Stimulated activated CD8-positive, alpha-beta memory T cell treated with anti-CD3 and anti-CD28 coated beads, Interleukin-7, amount 100 ng/mL, for 24 hours (primary cell): ENCODE results near the gene RMRP.
"Not testable (repeated sequence)": the region's sequence is repeated elsewhere in the genome, so short reads cannot be mapped to it uniquely, and the experiment has no call there.

Experiments
- DNase-seq: peaks from one replicate; pipeline ENCODE4 v3.0.0-alpha.2; 2020; ENCODE audit warnings: low read depth

Gene RMRP

DNA sequence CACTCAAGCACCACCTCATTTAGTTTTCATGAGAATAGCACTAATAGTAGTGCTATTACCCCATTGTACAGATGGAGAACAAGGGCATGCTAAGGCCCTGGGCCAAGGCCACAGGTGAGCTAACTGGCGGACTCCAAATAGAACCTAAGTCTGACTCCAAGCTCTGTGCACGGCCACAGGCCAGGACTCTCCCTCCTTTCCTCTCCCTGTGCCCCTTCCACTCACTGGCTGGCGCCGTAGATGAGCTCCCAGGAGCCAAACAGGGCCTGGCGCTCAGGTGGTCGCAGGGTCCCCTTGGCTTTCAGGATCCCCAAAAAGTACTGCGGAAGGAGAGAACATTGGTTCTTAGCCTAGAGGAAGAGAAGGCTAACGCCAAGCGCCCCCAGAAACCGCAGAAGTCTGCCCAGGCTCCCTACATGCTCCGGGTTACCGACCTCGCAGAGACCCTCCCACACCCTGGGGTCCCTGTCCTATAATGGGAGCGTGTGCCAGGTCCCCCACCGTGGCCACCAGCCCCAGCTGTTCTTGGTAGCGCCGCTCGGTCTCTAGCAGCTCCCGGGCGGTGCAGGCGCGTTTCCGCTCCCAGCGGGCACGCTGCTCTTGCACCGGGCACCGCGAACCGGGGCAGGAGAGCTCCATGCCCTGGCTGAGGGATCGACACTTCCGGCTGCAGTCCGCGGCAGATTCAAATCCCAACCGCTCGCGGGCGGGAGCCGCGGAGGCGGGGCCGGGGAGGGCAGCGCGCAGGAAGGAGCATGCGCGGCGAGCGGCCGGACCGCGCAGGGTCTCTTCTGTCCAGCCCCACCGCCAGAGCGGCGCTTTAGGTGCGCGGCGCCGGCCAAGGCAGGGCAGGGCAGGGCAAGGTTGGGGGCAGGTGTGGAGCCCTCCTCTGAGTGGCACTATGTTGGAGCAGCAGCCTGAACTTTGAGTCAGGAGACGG is 7.0 kb upstream of the RMRP start, which contains the start of gene ARHGEF39:
Gene ARHGEF39 (minus strand): TSS at position 665 of the 940 bp plus-strand sequence. CDS start 26 bp downstream, at position 639.
- no peak for DNase-seq

DNA sequence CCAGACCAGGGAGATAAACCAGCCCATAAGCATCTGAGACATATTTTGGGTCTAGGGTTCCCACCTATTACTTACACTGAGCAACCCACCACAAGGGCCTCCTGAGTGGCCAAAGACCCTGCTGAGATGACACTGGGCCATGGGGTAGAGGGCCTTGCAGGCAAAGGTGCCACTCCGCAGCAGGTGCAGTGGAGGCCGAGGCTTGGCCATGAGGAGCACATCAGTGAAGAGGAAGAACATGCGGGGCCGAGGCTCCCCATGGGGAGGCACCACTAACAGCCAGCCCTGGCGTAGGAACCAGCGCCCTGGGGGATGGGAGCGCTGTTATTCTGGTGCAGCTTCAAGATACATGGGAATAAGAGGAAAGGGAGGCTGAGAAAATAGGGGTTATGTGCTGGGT is 4.6 kb upstream of the RMRP start:
- DNase-seq: no peak

DNA sequence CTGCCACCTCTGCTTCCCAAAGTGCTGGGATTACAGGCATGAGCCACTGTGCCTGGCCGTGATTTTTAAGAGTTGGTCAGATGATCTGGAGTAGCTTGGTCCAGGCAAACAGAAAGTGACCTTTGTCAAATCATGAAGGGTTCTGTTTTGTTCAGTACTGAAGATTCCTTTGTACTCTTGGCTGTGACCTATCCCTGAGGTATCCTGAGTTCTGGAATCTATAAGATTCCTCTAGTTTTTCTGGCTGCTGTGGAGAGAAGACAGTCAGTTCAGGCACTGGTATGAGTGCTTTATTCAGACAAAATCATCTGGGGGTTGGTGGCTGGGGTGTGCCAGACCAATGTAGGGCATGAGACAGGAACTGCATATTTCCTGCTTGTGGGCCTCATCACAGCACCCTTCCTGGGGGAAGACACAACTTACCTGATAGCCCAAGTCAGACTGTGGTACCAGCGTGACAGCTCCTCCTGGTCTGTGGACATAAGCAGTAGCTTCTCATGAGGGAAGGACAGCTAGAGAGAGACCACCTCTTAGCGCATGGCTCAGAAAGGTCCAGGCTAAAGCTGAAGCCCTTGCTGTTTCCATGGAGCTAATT is 4.0 kb upstream of the RMRP start:
- DNase-seq: no peak

DNA sequence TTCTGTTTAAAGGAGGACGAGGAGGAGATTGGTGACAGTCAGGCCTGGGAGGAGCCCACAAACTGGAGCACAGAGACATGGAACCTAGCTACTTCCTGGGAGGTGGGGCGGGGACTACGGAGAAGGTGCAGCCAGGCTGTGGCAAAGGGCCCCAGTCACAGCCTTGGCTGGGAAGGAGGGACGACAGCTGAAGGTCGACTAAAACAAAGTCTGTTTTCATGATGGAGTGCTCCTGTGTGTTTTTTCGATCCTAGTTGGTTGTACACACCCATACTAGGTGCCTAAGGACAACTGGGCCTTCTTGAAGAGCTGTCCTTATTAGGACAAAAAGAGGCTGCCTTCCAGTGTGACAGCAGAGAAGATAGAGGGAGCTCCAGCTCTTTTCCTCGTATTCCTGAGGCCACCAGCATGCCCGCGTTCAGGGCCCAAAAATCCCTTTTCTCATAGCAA is 3.2 kb upstream of the RMRP start:
- no peak for DNase-seq

DNA sequence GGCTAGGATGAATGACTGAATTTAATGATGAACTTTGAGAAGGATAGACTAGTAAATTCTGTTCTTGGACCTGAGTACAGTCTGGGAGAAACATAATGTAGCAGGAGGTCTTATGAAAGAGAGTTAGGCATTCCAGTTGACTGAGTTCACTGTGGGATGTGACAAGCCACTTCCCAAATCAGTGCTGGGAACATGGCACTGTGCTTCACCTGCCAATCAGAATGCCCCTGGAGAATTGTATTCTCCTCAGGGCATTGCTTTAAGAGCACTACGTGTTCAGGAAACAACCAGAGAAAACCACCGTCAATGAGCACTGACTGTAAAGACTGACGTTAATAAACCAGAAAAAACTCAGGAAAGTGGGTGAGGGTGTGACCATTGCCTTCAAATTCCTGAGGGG is 1.5 kb upstream of the RMRP start:
- DNase-seq: no peak

DNA sequence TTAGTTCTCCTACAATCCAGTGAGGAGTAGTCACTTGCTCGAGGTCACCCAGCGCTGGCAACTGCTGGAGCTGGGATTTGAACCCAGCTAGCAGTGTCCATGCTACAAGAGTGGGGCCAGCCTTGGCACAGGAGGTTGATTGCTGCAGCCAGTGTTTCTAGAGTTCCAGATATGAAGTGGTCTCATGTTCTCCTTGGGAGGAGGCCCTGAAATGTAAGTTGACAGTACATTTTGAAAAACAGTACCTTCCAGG is 1.1 kb upstream of the RMRP start:
- DNase-seq: no peak

DNA sequence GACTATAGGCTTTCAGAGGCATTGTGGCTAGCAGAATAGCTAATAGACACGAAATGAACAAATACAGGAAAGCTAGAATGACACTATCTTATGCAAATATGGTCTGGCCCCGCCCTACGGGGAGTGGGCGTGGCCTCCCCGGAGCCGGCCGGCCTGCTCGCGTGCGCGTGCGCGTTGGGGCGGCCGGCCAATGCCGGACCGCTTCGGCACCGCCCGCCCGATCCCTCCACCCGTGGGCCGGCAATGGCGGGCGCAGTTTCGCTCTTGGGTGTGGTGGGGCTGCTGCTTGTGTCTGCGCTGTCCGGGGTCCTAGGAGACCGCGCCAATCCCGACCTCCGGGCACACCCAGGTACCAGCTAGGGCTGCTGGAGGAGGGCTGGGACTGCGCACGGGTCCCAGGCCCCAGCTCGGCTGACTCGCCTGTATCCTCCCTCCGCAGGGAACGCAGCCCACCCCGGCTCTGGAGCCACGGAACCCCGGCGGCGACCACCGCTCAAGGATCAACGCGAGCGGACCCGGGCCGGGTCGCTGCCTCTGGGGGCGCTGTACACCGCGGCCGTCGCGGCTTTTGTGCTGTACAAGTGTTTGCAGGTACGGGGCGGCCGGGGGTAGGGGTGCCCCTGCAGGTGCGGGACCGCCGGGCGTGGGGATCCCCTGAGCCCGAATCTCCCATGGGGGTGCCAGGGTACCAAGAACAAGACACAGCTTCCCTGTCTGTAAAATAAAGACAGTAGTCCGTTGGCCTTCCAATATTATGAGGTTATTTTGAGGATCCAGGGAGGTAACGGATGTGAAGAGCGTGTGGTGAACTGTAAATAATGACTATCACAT is 533 bp upstream of the RMRP start, which contains the start of gene CCDC107:
Gene CCDC107 (plus strand): TSS at position 156 of the 831 bp plus-strand sequence. CDS start 88 bp downstream, at position 244.
- peak; percentile 61 for DNase-seq

DNA sequence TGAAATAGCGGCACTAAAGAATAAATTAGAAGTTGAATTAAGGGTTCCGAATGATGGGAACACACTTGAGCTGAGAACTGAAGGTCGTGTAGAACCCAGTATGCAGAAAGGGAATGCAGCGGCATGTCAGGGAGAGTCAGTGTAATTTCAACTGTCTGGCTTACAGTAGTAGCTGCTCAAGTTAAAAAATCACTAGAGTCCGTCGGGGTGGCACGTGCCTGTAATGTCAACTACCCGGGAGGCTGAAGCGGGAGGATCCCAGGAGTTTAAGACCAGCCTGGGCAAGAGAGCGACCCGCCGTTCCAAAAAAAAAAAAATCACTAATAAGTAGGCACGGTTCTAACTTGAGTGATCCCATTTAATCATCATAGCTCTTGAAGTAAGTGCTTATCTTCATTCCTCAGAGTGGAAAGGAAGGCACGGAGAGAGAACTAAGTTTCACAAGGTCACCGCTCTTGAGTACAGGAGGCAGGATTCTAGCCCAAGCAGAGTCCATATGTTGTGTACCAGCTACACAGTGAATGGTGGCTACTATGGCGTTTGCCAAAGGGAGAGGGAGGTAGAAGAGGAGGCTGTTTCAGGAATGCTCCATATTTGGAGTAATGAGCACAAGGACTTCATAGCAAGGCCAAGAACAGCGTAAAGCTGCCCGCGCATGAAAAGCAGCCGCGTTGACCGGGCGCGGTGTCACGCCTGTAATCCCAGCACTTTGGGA is 831 bp downstream of the RMRP start:
- no peak for DNase-seq

DNA sequence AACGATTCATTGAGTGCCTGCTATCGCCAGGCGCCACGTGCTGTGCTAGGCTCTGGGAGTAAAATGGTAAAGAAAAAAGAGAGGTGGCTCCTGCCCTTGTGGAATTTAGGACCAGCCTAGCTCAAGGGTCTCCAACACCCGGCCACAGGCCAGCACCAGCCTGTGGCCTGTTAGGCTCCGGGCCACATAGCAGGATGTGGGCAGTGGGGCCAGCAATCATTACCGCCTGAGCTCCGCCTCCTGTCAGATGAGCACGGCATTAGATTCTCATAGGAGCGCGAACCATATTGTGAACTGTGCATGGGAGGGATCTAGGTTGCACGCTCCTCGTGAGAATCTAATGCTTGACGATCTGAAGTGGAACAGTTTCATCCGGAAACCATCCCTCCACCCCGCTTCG is 1.5 kb downstream of the RMRP start:
- DNase-seq: no peak

DNA sequence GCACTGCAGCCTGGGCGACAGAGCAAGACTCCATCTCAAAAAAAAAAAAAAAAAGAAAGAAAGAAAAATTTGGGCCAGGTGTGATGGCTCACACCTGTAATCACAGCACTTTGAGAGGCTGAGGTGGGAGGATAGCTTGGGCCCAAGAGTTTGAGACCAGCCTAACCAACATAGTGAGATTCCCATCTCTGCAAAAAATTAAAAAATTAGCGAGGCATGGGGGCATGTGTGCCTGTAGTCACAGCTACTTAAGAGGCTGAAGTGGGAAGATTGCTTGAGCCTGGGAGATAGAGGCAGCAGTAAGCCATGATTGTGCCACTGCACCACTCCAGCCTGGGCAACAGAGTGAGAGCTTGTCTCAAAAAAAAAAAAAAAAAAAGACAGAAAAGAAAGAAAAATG is 4.2 kb downstream of the RMRP start:
- no peak for DNase-seq

DNA sequence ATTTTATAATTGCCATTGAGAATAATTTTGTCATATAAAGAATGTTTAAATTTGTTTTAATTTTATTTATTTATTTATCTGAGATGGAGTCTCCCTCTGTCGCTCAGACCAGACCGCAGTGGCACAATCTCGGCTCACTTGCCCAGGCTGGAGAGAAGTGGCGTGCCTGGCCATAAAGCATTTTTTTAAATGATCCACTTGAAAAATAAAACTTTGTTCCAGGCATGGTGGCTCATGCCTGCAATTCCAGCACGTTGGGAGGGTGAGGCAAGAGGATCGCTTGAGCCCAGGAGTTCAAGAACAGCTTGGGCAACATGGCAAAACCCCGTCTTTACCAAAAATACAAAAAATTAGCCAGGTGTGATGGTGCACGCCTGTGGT is 5.0 kb downstream of the RMRP start:
- DNase-seq: no peak

DNA sequence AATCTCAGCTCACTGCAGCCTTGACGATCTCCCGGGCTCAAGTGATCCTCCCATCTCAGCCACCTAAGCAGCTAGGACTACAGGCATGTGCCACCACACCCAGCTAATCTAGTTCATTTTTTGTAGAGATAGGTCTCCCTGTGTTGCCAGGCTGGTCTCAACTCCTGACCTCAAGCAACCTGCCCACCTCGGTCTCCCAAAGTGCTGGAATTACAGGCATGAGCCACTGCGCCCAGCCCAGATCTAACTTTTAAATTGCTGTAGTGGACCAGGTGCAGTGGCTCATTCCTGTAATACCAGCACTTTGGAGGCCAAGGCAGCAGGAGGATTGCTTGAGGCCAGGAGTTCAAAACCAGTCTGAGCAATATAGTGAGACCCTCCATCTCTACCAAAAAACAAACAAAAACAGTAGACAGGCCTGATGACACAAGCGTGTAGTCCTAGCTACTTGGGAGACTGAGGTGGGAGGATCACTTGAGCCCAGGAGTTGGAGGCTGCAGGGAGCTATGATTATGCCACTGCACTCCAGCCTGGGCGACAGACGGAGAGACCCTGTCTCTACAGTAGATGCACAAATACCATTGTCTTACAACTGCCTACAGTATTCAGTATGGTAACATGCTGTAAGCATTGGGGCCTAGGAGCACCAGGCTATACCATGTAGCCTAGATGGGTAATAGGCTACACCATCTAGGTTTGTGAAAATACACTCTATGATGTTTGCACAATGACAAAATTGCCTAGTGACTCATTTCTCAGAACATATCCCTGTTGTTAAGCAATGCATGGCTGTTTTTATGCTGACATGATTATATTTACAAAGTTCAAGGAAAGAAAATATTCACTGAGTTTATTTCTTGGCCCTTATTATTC is 5.6 kb downstream of the RMRP start:
- no peak for DNase-seq

DNA sequence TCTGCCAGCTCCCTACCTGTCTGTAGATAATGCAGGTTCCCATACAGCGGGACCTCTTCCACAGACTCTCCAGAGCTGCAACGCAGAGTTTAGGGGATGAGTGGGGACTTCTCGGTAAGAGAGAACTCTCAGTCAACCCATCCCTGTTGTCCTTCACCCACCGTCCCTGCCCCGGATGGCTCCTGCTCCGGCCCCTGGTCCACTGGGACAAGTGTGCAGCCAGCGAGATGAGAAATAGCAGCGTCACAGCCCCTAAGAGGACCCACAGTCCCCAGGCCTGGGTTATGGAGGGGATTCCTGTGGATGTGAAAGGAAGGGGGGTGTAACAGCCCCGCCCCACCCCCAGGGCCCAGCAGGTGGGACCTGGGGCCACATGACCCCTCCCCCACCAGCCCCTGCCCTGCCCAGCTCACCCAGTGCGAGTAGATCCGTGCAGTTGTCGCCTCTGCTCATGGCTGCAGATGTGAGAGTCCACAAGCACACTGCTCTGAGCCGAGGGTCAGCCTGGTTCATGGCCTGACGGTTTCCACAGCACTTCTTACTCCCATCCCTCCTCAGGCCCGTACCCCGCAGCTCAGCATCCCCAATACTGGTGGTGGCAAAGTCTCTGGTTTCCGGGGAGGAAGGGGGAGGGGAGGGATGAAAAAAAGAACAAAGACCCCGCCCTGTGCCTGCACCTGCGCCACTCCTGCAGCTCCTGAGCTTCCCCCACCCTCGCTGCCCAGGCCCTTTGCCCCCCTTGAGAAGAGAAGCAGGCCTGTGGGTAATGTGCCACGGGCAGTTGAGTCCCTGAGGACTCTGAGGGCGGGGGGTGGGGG is 7.3 kb downstream of the RMRP start, which contains the start of gene SIT1:
Gene SIT1 (minus strand): TSS at position 591 of the 818 bp plus-strand sequence. CDS start 78 bp downstream, at position 513.
- no peak for DNase-seq

DNA sequence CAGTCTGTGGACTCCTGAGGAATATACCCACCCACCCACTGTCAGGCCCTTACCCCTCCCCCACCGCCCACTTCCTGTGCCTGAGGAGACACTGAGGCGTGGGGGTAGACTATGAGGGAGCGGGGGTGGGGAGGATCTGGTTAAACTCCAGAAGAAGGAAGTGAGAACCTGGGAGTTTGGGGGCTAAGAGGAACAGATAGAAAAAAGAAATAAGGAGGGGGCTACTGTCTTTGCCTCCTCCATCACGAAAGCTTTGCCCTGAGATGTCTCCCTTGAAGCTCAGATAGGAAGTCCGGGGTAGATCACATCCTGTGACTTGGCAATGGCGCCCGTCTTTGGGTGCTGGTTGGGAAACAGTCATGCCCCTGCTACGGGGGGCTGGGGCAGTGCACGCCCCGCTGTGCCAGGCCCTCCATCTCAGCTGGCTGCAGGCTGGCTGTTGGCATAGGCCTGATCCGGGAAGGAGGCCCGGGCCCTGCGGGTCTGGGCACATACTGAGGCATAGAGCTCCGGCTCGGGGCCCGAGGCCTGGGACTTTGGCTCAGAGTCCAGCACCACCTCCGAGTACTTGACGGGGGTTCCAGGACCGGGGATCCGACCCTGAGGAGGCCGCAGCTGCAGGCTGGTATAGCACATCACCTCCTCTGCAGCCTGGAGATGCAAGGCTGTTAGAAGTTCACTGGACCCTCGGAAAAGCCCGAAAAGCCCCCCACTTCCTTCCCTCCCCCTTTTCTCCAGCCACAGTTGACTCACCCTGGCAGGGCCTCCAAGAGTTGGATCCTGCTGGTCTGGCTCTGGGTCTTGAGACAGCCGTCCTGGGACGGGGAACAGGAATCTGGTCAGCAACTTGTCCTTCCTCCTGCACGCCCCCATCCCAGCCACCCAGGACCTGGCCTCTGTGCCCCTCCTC is 8.1 kb downstream of the RMRP start:
- DNase-seq: no peak

DNA sequence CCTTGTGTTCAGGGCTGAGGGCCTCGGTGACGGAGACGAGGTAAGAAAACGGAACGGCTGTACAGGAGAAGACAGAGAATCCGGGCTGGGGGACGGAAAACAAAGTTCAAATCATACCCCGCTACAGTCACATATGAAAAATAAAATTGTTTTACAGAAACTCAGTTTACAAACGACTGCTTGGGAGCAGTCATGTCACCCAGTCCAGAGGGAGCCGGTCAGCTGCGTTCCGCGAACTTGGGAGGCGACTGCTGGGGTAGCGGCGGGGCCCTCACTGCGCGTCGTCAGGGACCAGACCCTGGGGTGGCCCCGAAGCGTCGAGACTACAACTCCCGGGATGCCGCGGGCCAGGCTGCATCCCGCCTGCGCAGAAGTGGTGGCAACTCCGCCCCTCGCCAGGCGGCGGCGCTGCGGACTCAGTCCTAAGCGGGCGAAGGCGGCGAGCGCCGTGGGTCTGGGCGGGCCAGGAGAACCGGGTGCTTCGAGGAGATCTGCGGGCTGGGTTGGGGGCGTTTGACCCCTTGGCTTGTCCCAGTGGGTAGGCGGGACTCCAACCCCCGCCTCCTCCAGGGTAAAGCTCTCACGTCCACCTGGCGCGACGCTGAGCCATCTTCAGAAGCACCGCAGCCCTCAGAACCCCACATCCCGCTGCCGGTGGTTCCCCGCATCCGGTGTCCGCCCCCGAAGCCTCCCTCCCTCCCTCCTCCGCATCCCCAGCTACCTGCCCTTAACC is 11.1 kb downstream of the RMRP start:
- DNase-seq: peak; percentile 83

DNA sequence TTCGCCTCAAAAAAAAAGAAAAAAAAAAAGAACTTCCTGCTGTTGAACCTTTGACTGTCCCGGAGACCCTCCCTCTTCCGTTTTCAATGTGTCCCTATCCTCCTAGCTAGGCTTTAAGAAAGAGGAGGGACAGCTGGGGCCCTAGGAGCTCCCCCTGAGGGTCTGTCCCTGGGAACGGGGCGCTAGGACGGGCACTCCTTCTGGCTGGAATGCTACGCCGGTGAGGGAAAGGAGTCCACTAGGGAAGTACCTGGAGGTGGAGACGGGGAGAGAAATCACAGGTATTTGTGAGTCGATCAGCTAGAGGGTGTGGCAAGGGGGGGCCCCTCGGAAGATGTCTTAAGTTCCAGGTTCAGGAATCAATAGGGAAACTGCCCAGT is 11.7 kb downstream of the RMRP start:
- no peak for DNase-seq

DNA sequence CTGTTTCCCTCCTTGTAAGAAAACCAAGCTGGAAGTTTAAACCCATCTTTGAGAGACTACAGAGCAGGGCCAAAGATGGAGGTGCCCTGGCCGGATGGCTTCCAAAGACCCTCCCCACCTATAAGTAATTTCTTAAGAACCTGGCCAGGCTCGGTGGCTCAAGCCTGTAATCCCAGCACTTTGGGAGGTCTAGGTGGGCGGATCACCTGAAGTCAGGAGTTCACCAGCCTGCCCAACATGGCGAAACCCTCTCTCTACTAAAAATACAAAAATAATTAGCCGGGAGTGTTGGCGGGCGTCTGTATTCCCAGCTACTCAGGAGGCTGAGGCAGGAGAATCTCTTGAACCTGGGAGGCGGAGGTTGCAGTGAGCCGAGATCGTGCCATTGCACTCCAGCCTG is 12.1 kb downstream of the RMRP start:
- DNase-seq: not testable (repeated sequence)

DNA sequence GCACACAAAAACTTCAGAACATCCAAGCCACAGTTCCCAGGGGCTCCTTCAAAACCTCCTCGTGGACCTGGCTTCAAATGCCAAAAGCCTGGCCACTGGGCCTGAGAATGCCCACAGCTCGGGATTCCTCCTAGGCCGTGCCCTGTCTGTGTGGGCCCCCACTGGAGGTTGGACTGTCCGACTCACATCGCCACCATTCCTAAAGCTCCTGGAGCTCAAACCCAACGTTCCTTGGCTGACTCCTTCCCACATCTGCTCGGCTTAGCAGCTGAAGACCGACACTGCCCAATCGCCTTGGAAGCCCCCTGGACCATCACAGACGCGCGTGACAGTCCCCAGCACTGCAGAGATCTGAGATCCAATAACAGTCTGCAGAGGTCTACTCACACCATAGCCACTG is 14.8 kb downstream of the RMRP start:
- DNase-seq: no peak
